Middle frontal gyrus (tissue), 1 donor: Measurements from ENCODE around the gene SEC61A1.

Experiments used
- DNase-seq: peaks from one replicate; pipeline ENCODE4 v3.0.0-alpha.2; 2015; ENCODE audit warnings: low spot score; ENCODE audit errors: extremely low spot score

Gene SEC61A1

GRCh38 chr3:128056258-128056657, 4.0 kb downstream of the SEC61A1 start:
- no peak for DNase-seq

- no peak for DNase-seq
These were observed 8.5 kb downstream of the SEC61A1 start for GRCh38 chr3:128060473-128061381.

DNA sequence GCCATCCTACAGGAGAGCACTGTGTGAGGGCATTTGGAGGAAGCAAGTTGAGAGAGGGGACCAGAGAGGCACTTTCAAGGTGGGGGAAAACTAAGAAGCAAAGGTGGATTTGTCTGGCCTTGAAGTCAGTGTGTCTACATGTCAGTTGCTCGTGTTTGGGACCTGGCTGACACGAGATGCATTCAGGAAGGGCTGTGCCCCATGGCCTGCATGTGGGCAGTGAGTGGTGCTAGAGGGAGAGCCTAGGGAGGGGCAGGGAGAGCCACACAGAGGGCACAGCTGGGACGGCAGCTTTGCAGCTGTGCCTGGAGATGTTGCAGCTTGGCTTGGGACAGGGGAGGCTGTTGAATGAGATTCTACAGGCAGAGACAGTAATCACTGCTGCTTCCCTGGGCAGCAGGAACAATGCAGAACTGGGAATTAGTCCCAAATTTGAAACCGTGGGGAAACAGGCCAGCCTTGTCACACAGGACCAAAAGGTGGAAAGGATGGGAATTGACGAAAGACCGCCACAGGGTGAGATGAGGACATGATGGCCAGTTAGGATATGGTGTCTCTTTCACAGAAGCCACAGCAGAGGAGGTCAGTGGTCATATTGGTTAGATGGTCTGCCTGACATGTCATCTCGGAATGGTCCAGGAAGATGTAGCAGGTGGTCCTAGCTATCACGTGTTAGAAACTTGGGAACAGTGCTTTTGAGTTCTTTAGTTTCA, 10.0 kb downstream of the SEC61A1 start:
- DNase-seq = no peak

- no peak for DNase-seq
These were observed 11.6 kb downstream of the SEC61A1 start for GRCh38 chr3:128063865-128064264.

DNA sequence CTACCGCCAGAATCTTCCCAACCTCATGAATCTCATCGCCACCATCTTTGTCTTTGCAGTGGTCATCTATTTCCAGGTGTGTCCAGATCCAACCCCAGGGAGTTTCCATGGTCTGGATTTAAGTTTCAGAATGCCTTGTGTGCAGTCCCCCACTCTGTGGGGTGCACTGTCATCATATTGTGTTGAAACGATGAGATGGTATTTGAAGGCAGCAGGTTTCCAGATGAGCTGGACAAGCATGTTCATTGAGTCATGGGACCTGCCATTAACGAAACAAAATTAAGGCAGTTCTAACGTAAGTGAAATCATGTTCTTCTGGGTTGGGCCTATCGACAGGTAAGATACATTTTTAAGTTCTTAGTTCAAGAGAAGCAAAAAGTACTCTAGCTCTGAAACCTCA, 12.7 kb downstream of the SEC61A1 start:
- DNase-seq = no peak

- no peak for DNase-seq
These were observed 13.9 kb downstream of the SEC61A1 start for GRCh38 chr3:128066114-128066513.

GRCh38 chr3:128066676-128067075, 14.4 kb downstream of the SEC61A1 start:
- DNase-seq = no peak

GRCh38 chr3:128067489-128067888, 15.3 kb downstream of the SEC61A1 start:
- DNase-seq = no peak

GRCh38 chr3:128068156-128068620, 16.0 kb downstream of the SEC61A1 start:
- DNase-seq = no peak

- no peak for DNase-seq
These were observed 17.0 kb downstream of the SEC61A1 start for GRCh38 chr3:128069271-128069670.

DNA sequence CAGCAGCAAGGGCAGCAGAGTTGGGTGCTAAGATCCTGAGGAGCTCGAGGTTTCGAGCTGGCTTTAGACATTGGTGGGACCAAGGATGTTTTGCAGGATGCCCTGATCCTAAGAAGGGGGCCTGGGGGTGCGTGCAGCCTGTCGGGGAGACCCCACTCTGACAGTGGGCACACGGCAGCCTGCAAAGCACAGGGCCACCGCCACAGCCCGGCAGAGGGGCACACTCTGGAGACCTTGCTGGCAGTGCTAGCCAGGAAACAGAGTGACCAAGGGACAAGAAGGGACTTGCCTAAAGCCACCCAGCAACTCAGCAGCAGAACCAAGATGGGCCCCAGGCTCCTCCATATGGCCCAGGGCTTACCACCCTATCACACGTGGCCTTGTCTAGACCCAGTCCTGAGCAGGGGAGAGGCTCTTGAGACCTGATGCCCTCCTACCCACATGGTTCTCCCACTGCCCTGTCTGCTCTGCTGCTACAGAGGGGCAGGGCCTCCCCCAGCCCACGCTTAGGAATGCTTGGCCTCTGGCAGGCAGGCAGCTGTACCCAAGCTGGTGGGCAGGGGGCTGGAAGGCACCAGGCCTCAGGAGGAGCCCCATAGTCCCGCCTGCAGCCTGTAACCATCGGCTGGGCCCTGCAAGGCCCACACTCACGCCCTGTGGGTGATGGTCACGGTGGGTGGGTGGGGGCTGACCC, 18.8 kb downstream of the SEC61A1 start:
- DNase-seq = no peak

DNA sequence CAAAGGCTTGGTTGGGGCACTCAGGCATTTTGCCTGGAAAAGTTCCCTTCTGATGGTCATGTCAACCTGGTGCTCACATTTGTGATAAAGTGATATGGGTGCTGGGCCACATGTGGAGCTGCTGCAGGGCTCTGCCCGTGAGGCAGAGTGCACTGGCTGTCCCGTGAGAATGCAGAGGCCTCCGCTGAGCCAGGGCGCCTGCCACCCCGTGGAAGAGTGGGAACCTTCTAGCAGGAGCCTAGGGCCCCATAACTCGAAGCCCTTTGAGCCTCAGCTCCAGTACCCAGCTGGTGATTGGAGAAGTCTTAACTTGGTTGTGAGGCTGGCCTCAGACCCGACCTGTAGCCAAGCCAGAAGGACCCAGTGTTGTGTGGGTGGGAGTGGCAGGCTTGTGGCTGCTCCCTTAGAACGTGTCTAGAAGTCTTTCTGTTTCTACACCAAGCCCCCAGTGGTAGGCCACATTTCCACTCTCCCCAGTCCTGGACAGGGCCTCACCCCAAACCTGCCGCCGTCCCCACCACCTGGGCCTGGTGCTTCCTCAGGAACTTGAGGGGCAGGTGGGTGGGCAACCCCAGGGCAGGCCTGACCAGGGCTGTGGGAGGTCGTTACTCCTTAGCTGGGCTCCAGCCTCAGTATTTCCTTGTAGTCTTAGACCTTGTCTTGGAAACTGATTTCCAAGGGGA, 19.7 kb downstream of the SEC61A1 start:
- no peak for DNase-seq

DNA sequence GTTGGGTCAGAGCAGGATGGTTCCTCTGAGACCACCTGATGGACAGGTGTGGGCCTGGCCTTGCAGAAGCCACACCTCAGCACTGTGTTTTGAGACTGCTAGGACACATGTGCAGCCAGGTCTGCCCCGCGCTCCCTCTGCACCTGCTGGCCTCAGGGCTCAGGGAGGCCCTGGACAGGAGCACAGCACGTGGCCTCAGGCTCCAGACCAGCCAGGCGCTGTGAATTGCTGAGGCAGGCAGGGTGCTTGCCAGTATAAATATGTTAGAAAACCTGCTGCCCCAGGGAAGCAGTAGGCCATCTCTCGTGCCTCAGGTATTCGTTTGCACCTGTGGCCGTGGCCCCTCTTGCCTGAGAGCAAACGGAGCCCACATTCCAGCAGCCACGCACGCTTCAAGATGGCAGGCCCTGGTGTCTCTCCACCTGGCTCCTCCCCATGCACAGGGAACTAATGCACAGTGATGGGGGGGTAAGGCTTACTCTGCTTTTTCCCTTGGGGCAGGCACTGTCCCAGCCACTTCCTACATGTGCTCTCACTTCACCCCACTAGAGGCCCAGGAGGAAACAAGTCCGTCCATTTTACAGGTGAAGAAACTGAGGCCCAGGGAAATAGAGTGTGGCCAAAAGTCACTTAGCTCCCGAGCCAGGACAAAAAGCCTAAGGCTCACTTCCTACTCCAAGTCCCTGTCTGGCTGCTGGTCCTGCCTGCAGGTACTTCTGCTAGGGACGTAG, 20.4 kb downstream of the SEC61A1 start:
- no peak for DNase-seq

GRCh38 chr3:128073185-128073725, 21.0 kb downstream of the SEC61A1 start:
- DNase-seq = no peak

DNA sequence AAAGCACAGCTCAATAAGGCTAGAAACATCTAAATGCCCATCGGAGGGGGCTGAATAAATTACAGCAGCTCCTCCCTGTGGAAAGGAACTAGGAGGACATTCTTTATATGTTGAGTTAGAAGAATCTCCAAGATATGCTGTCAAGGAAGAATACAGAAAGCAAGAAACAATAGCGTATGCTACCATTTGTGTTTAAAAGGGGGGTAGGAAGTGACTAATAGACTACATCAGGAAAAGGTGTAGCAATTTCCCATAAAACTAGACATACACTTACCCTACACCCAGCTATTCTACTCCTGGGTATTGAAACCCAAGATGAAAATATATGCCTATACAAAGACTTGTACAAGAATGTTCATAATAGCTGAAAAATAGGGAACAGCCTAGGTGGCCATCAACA, 21.6 kb downstream of the SEC61A1 start:
- no peak for DNase-seq

- DNase-seq = no peak
These were observed 22.7 kb downstream of the SEC61A1 start for GRCh38 chr3:128074851-128075521.

DNA sequence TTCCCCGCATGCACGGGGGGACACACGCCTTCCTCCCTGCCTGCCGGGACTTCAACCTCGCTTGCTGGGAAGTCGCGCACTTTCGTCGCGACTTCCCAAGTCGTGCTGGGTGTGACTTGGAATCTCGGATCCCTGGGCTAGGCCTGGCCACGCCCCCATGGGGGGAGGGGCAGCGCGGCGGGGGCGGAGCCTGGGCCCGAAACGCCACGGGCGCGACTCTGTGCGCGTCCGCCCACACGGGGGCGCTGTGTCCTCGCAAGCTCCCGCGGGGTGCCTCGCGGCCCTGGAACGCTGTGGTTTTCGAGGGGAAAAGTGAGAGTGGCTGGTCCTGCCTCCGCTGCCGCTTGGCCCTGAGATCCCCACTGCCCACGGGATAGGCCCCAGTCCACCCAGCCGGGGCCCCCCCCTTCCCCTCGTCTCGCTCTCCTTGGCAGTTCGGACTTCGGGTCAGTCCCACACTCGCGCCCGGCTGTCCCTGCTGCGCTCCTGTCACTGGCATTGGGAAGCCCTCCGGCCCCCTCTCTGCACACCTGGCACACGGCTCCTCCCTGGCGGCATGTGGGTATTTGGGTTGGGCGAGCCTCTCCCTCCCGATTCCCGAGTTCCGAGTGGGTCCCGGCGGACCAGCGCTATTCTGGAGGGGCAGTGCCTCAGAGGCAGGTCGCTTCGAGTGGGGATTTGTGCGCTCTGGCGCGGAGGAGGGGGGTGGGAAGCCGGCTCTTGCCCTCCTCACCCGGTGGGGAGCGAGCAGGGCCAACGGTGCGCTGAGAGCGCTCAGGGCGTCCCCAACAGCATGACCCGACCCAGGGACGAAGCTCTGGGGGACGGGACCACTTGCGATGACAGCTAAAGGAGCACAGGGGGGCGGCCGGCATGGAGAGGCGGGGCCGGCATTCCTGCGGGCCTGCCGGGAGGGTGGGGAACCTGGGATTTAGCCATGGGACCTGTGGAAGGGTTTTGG, 23.6 kb downstream of the SEC61A1 start:
- peak; percentile 88 for DNase-seq

- DNase-seq = peak; percentile 29
These were observed 24.4 kb downstream of the SEC61A1 start for GRCh38 chr3:128076483-128077201.
